Measurements from ENCODE around the gene SLC15A3.

DNA sequence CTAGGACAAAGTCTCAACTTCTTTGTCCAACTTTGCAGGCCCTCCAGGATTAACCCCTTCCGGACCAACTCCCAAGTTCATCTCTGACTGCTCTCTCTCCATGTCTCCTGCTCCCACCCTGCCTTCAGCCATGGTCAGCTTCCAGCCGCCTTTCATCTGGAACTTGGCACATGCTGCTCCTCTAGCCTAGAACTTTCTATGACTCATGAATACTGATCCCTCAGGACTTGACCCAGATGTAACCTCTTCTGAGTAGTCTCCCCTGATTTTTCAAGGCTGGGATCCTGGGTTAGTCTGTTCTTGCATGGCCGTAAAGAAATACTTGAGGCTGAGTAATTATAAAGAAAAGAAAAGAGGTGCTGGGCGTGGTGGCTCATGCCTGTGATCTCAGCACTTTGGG, 5.2 kb upstream of the SLC15A3 start:
- TF ChIP-seq, protein P1, sequence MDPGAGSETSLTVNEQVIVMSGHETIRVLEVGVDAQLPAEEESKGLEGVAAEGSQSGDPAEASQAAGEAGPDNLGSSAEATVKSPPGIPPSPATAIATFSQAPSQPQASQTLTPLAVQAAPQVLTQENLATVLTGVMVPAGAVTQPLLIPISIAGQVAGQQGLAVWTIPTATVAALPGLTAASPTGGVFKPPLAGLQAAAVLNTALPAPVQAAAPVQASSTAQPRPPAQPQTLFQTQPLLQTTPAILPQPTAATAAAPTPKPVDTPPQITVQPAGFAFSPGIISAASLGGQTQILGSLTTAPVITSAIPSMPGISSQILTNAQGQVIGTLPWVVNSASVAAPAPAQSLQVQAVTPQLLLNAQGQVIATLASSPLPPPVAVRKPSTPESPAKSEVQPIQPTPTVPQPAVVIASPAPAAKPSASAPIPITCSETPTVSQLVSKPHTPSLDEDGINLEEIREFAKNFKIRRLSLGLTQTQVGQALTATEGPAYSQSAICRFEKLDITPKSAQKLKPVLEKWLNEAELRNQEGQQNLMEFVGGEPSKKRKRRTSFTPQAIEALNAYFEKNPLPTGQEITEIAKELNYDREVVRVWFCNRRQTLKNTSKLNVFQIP (CRISPR knock-in tag; IDR thresholded peaks at IDR 0.05; ENCODE audit: borderline replicate concordance, low read depth) = no peak
- no peak for TF ChIP-seq ZFP3 (CRISPR knock-in tag; IDR thresholded peaks at IDR 0.05)
- no peak for TF ChIP-seq RARB (CRISPR knock-in tag; IDR thresholded peaks at IDR 0.05)
- TF ChIP-seq ESRRG (CRISPR knock-in tag; IDR thresholded peaks at IDR 0.05) = no peak
- no peak for TF ChIP-seq ARNTL (CRISPR knock-in tag; IDR thresholded peaks at IDR 0.05; ENCODE audit: borderline replicate concordance, low read depth)
